Measurements from ENCODE around the gene HECW1.

HECW1 gene

GRCh38 chr7:43117861-43118260, 5.4 kb downstream of the HECW1 start:
- Histone ChIP-seq H3K4me3 (ENCODE audit: insufficient read depth in 1 of 2, low read depth in 1 of 2, low read length in 2 of 2) (no peak overlapping the region), H3K9ac (ENCODE audit: low read length) (no peak overlapping the region), H4K91ac (ENCODE audit: low read length) (no peak overlapping the region), H3K9me3 (ENCODE audit: control insufficient read depth, low read length) (no peaks in the 10 kb centered on the region), H3K36me3 (ENCODE audit: control insufficient read depth in 1 of 2, insufficient read depth in 2 of 2, low read depth in 1 of 2, low read length in 2 of 2) (no peaks in the 10 kb centered on the region), H3K18ac (ENCODE audit: low read depth in 1 of 2, low read length in 2 of 2) (no peak overlapping the region), H3K27ac (ENCODE audit: low read length, poor library complexity, severe bottlenecking) (peak overlapping the region; percentile 80), H4K8ac (ENCODE audit: low read length) (no peak overlapping the region), H3K14ac (ENCODE audit: low read length in 2 of 2) (no peak overlapping the region), H3K4me1 (ENCODE audit: control insufficient read depth, insufficient read depth, low read depth, low read length) (peaks cover 16% of the 10 kb centered on the region), H3K23ac (ENCODE audit: low read length in 2 of 2) (no peak overlapping the region), H3K4me2 (ENCODE audit: low read length, poor library complexity, severe bottlenecking) (no peak overlapping the region), H2BK15ac (ENCODE audit: low read depth, poor library complexity, severe bottlenecking) (no peak overlapping the region), H2AK5ac (ENCODE audit: low read length, severe bottlenecking) (peak overlapping the region; percentile 40), H3K79me1 (replicated peaks; ENCODE audit: low read length, poor library complexity, severe bottlenecking) (no peaks in the 10 kb centered on the region), H2BK12ac (ENCODE audit: low read length in 2 of 2) (no peak overlapping the region), H2BK5ac (ENCODE audit: low read depth, low read length, poor library complexity, severe bottlenecking) (no peak overlapping the region), H2BK120ac (ENCODE audit: low read depth, low read length) (no peak overlapping the region), H3K4ac (ENCODE audit: low read depth in 1 of 2, low read length in 2 of 2) (no peak overlapping the region), H2AFZ (ENCODE audit: low read depth, low read length) (no peak overlapping the region), H3K27me3 (ENCODE audit: control insufficient read depth in 1 of 2, insufficient read depth in 1 of 2, low read length in 2 of 2) (peaks cover 9 to 58% of the 10 kb centered on the region in 2 experiments)
- 93% methylated on average over 2 of the region's 4 CpGs for WGBS
- DNase-seq, result no peak

- no peak overlapping the region for H3K4me2 ChIP-seq (ENCODE audit: low read length, poor library complexity, severe bottlenecking)
- H2BK15ac ChIP-seq (ENCODE audit: low read depth, poor library complexity, severe bottlenecking), result no peak overlapping the region
- peak overlapping the region; percentile 37 for H2AK5ac ChIP-seq (ENCODE audit: low read length, severe bottlenecking)
- H3K36me3 ChIP-seq (ENCODE audit: control insufficient read depth in 1 of 2, insufficient read depth in 2 of 2, low read depth in 1 of 2, low read length in 2 of 2), result no peaks in the 10 kb centered on the region
- no peak overlapping the region for H4K91ac ChIP-seq (ENCODE audit: low read length)
- H2BK120ac ChIP-seq (ENCODE audit: low read depth, low read length), result no peak overlapping the region
- no peak overlapping the region for H3K14ac ChIP-seq (ENCODE audit: low read length in 2 of 2)
- H3K18ac ChIP-seq (ENCODE audit: low read depth in 1 of 2, low read length in 2 of 2), result no peak overlapping the region
- WGBS, result 99% methylated on average over 2 of the region's 4 CpGs
- no peaks in the 10 kb centered on the region for H3K79me1 ChIP-seq (replicated peaks; ENCODE audit: low read length, poor library complexity, severe bottlenecking)
- H3K4ac ChIP-seq (ENCODE audit: low read depth in 1 of 2, low read length in 2 of 2), result no peak overlapping the region
- DNase-seq, result no peak
- no peaks in the 10 kb centered on the region for H3K9me3 ChIP-seq (ENCODE audit: control insufficient read depth, low read length)
- H2BK5ac ChIP-seq (ENCODE audit: low read depth, low read length, poor library complexity, severe bottlenecking), result no peak overlapping the region
- H2BK12ac ChIP-seq (ENCODE audit: low read length in 2 of 2), result no peak overlapping the region
- peaks cover 9 to 60% of the 10 kb centered on the region in 2 experiments for H3K27me3 ChIP-seq (ENCODE audit: control insufficient read depth in 1 of 2, insufficient read depth in 1 of 2, low read length in 2 of 2)
- H3K27ac ChIP-seq (ENCODE audit: low read length, poor library complexity, severe bottlenecking), result no peak overlapping the region
- H3K4me3 ChIP-seq (ENCODE audit: insufficient read depth in 1 of 2, low read depth in 1 of 2, low read length in 2 of 2), result no peak overlapping the region
- H3K4me1 ChIP-seq (ENCODE audit: control insufficient read depth, insufficient read depth, low read depth, low read length), result peaks cover 15% of the 10 kb centered on the region
- no peak overlapping the region for H2AFZ ChIP-seq (ENCODE audit: low read depth, low read length)
- no peak overlapping the region for H3K9ac ChIP-seq (ENCODE audit: low read length)
- no peak overlapping the region for H3K23ac ChIP-seq (ENCODE audit: low read length in 2 of 2)
- no peak overlapping the region for H4K8ac ChIP-seq (ENCODE audit: low read length)
Observed at GRCh38 chr7:43118313-43118712, 5.9 kb downstream of the HECW1 start.

GRCh38 chr7:43119371-43120075, 7.1 kb downstream of the HECW1 start:
- Histone ChIP-seq H3K4me1 (ENCODE audit: control insufficient read depth, insufficient read depth, low read depth, low read length) (peaks cover 13% of the 10 kb centered on the region), H2AFZ (ENCODE audit: low read depth, low read length) (no peak overlapping the region), H3K27me3 (ENCODE audit: control insufficient read depth in 1 of 2, insufficient read depth in 1 of 2, low read length in 2 of 2) (peaks cover 0 to 52% of the 10 kb centered on the region in 2 experiments), H3K4me2 (ENCODE audit: low read length, poor library complexity, severe bottlenecking) (no peak overlapping the region), H3K79me1 (replicated peaks; ENCODE audit: low read length, poor library complexity, severe bottlenecking) (no peaks in the 10 kb centered on the region), H4K8ac (ENCODE audit: low read length) (no peak overlapping the region), H2BK12ac (ENCODE audit: low read length in 2 of 2) (peak overlapping the region; percentile 75 to 76), H2BK5ac (ENCODE audit: low read depth, low read length, poor library complexity, severe bottlenecking) (peak overlapping the region; percentile 81), H3K36me3 (ENCODE audit: control insufficient read depth in 1 of 2, insufficient read depth in 2 of 2, low read depth in 1 of 2, low read length in 2 of 2) (no peaks in the 10 kb centered on the region), H4K91ac (ENCODE audit: low read length) (no peak overlapping the region), H3K14ac (ENCODE audit: low read length in 2 of 2) (no peak overlapping the region), H3K9ac (ENCODE audit: low read length) (no peak overlapping the region), H3K4ac (ENCODE audit: low read depth in 1 of 2, low read length in 2 of 2) (no peak overlapping the region), H2BK120ac (ENCODE audit: low read depth, low read length) (no peak overlapping the region), H3K23ac (ENCODE audit: low read length in 2 of 2) (no peak overlapping the region), H2BK15ac (ENCODE audit: low read depth, poor library complexity, severe bottlenecking) (no peak overlapping the region), H3K18ac (ENCODE audit: low read depth in 1 of 2, low read length in 2 of 2) (peak overlapping the region; percentile 74 to 86), H2AK5ac (ENCODE audit: low read length, severe bottlenecking) (peak overlapping the region; percentile 99), H3K9me3 (ENCODE audit: control insufficient read depth, low read length) (no peaks in the 10 kb centered on the region), H3K4me3 (ENCODE audit: insufficient read depth in 1 of 2, low read depth in 1 of 2, low read length in 2 of 2) (no peak overlapping the region), H3K27ac (ENCODE audit: low read length, poor library complexity, severe bottlenecking) (peak overlapping the region; percentile 73)
- peak; percentile 91 for DNase-seq
- WGBS, result 21% methylated on average over 11 of the region's 12 CpGs

GRCh38 chr7:43121973-43122372, 9.5 kb downstream of the HECW1 start:
- Histone ChIP-seq H3K9ac (ENCODE audit: low read length) (no peak overlapping the region), H2AK5ac (ENCODE audit: low read length, severe bottlenecking) (peak overlapping the region; percentile 57), H3K4me1 (ENCODE audit: control insufficient read depth, insufficient read depth, low read depth, low read length) (peaks cover 13% of the 10 kb centered on the region), H4K8ac (ENCODE audit: low read length) (no peak overlapping the region), H2BK15ac (ENCODE audit: low read depth, poor library complexity, severe bottlenecking) (no peak overlapping the region), H3K27me3 (ENCODE audit: control insufficient read depth in 1 of 2, insufficient read depth in 1 of 2, low read length in 2 of 2) (peaks cover 0 to 29% of the 10 kb centered on the region in 2 experiments), H3K79me1 (replicated peaks; ENCODE audit: low read length, poor library complexity, severe bottlenecking) (no peaks in the 10 kb centered on the region), H3K23ac (ENCODE audit: low read length in 2 of 2) (no peak overlapping the region), H4K91ac (ENCODE audit: low read length) (no peak overlapping the region), H2BK12ac (ENCODE audit: low read length in 2 of 2) (no peak overlapping the region), H3K18ac (ENCODE audit: low read depth in 1 of 2, low read length in 2 of 2) (no peak overlapping the region), H2AFZ (ENCODE audit: low read depth, low read length) (no peak overlapping the region), H3K4me3 (ENCODE audit: insufficient read depth in 1 of 2, low read depth in 1 of 2, low read length in 2 of 2) (no peak overlapping the region), H3K9me3 (ENCODE audit: control insufficient read depth, low read length) (no peaks in the 10 kb centered on the region), H3K27ac (ENCODE audit: low read length, poor library complexity, severe bottlenecking) (no peak overlapping the region), H3K4ac (ENCODE audit: low read depth in 1 of 2, low read length in 2 of 2) (peak overlapping the region in 1 of 2 experiments; percentile 6), H3K4me2 (ENCODE audit: low read length, poor library complexity, severe bottlenecking) (no peak overlapping the region), H3K36me3 (ENCODE audit: control insufficient read depth in 1 of 2, insufficient read depth in 2 of 2, low read depth in 1 of 2, low read length in 2 of 2) (no peaks in the 10 kb centered on the region), H2BK120ac (ENCODE audit: low read depth, low read length) (no peak overlapping the region), H3K14ac (ENCODE audit: low read length in 2 of 2) (no peak overlapping the region), H2BK5ac (ENCODE audit: low read depth, low read length, poor library complexity, severe bottlenecking) (no peak overlapping the region)
- no peak for DNase-seq
- 92% methylated on average over 6 of the region's 6 CpGs for WGBS
